RWPE1 (cell line): ENCODE results near the gene ALKBH5.

Experiments used
- CTCF ChIA-PET: fragments of 350-600 bp; sonication (Branson Sonifier 250); formaldehyde crosslinking; extraction: SDS; loops from one replicate; lab custom pipeline; 2021; lab: Yijun Ruan, JAX
- POLR2A ChIA-PET: fragments of 400-600 bp; formaldehyde crosslinking; extraction: SDS; loops from one replicate; lab custom pipeline; 2020; ENCODE audit warnings: antibody characterized with exemption; ENCODE audit not compliant: low non-redundant PET; lab: Yijun Ruan, JAX
- DNase-seq: peaks from one replicate; pipeline ENCODE4 v3.0.0; 2012; ENCODE audit warnings: low spot score
- H3K27ac ChIP-seq: fragments of 450-650 bp; 2 replicates; pipeline ENCODE4 v1.5.1; 2017
- CTCF ChIP-seq: fragments of 450-650 bp; conservative IDR thresholded peaks from 2 replicates; pipeline ENCODE4 v1.5.1; 2017; ENCODE audit warnings: low read depth, mild to moderate bottlenecking

The ALKBH5 gene

GRCh38 chr17:18160128-18160856, 23.3 kb upstream of the ALKBH5 start:
- H3K27ac ChIP-seq, result no peak overlapping the region
- ChIA-PET CTCF (interaction anchor here (0.8 kb wide), 1 partner anchor 18 kb away, joined by 3 read pairs; no protein-coding TSS in a partner anchor), POLR2A (no interaction called here)
- no peak for DNase-seq
- TF ChIP-seq CTCF, result no peak

- no peak for DNase-seq
- no peak overlapping the region for H3K27ac ChIP-seq
- no peak for TF ChIP-seq CTCF
- ChIA-PET POLR2A (no interaction called here), CTCF (no interaction called here)
Observed at GRCh38 chr17:18161207-18162145, 22.2 kb upstream of the ALKBH5 start.

GRCh38 chr17:18163547-18163946, 20.1 kb upstream of the ALKBH5 start:
- no peak overlapping the region for H3K27ac ChIP-seq
- ChIA-PET POLR2A (no interaction called here), CTCF (no interaction called here)
- TF ChIP-seq CTCF, result no peak
- no peak for DNase-seq

GRCh38 chr17:18166894-18167293, 16.7 kb upstream of the ALKBH5 start:
- POLR2A ChIA-PET, result no interaction called here
- CTCF ChIA-PET, result interaction anchor here (0.6 to 1.0 kb wide), 2 partner anchors 13 to 28 kb away, joined by 3 read pairs; no protein-coding TSS in a partner anchor
- TF ChIP-seq CTCF, result no peak
- no peak overlapping the region for H3K27ac ChIP-seq
- DNase-seq, result no peak

- ChIA-PET CTCF (interaction anchor here (0.6 kb wide), 1 partner anchor 180 kb away, joined by 4 read pairs; no protein-coding TSS in a partner anchor), POLR2A (no interaction called here)
- TF ChIP-seq CTCF, result no peak
- no peak for DNase-seq
- H3K27ac ChIP-seq, result no peak overlapping the region
Observed at GRCh38 chr17:18167421-18167820, 16.2 kb upstream of the ALKBH5 start.

GRCh38 chr17:18172531-18173278, 10.9 kb upstream of the ALKBH5 start:
- no peak for DNase-seq

More at GRCh38 chr17:18172531-18173278, 10.9 kb upstream of the ALKBH5 start:
- ChIA-PET CTCF (no interaction called here), POLR2A (no interaction called here)
- no peak overlapping the region for H3K27ac ChIP-seq
- TF ChIP-seq CTCF, result no peak
